ENCODE measurements around the gene XXYLT1.

DNA sequence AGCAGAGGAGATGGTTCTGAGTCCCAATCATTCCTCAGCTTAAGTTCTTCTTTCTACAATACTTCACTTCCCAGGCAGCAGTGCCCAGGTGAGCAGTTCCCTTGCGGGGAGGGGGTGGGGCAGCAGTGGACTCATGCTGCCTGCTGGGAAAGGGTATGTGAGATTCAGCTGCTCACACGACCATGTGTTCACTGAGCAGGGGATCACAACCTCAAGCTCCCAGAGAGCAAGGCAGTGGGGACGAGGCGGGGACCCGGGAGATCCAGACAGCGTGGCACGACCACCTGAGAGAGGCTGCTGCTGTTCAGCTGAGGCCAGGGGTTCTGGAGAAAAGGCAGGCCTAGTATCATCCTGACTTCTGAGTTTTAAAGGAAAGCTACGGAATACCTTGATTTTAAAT lies 166.6 kb downstream of the XXYLT1 start:
- TF ChIP-seq, protein P1, sequence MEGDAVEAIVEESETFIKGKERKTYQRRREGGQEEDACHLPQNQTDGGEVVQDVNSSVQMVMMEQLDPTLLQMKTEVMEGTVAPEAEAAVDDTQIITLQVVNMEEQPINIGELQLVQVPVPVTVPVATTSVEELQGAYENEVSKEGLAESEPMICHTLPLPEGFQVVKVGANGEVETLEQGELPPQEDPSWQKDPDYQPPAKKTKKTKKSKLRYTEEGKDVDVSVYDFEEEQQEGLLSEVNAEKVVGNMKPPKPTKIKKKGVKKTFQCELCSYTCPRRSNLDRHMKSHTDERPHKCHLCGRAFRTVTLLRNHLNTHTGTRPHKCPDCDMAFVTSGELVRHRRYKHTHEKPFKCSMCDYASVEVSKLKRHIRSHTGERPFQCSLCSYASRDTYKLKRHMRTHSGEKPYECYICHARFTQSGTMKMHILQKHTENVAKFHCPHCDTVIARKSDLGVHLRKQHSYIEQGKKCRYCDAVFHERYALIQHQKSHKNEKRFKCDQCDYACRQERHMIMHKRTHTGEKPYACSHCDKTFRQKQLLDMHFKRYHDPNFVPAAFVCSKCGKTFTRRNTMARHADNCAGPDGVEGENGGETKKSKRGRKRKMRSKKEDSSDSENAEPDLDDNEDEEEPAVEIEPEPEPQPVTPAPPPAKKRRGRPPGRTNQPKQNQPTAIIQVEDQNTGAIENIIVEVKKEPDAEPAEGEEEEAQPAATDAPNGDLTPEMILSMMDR (optimal IDR thresholded peaks at IDR 0.05 in 1 of 3, IDR thresholded peaks at IDR 0.05 in 1 of 3, conservative IDR thresholded peaks at IDR 0.05 in 1 of 3; ENCODE audit: extremely low read depth in 1 of 3, insufficient read depth in 2 of 3, low read length in 3 of 3), result no peak
- no peak for TF ChIP-seq EZH2 (IDR thresholded peaks at IDR 0.05; ENCODE audit: low read length)
